Stimulated activated CD8-positive, alpha-beta memory T cell treated with anti-CD3 and anti-CD28 coated beads, Interleukin-12 subunit alpha, Interleukin-12 subunit beta, amount 100 ng/mL, for 4 hours (primary cell): Measurements from ENCODE around the gene HIVEP2.

Source experiments
- DNase-seq: peaks from one replicate; pipeline ENCODE4 v3.0.0-alpha.2; 2020; ENCODE audit warnings: low read depth

Gene HIVEP2

DNA sequence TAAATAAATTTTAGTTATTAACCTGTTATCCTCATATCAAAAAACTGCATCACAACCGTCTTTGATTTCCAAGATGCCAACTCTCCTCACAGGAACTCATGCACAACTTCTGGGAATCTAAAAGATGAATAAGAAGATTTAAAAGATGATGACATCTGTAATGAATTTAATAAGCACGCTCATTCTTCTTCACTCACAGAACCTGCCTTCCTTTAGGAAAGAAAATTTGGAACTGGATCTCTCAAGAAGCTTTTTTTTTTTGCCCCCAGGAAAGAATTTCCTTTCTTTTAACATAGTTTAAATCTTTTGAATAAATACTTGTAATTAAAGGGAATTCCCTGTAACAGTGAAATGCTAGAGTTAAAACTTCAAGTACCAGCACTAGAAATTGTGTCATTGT lies 161.5 kb downstream of the HIVEP2 start:
- no peak for DNase-seq

DNA sequence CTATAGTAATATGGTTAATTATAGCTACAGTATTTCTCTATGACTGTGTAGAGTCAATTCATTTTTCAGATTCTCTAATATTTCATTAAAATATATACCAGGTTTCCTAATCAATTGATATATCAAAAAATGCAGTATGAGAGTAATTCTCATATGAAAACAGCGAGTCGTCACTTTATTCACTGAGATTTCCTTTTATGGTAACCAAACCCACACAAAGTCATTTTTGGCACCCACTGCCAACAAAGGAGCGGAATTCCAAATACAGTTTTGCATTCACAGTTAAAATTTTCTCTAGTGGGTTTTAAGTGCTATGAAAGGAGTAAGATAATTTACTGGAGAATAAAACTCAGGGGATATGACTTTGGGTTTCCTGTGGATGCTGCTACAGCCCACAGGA lies 163.8 kb downstream of the HIVEP2 start:
- DNase-seq: no peak

DNA sequence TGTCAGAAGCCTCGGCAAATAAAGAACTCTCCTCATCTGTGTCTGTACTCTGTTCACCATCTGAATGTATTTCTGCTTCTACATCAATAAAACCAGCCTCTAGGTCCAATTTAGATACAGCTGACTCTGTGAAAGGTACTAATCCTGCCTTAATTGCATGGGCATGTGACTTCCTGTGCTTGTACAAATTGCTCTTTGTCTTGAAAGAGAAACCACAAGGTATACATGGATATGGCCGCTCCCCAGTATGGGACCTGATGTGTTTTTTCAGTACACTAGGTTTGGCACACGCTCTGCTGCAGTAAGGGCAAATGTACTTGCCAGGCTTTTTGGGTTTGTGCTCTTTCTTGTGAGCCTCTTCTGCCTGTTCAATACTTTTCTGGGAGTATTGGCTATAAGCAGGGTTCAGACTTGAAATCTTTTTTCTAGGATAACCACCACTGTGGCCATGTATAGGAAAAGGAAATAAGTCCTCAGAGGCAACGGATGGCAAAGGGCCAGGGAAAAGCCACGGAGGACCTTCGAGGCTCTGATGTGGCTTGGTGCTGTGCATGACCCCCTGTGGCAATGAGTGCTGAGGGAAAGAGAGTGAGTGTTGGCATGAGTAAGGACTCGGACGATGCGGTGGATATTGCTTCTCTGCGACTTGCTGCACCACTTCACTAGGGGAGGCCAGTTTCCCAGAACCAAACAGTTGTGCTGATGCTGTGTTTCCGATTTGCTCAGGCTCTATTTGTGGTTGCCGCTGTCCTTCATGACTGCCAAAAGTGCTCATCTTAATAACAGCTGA lies 170.9 kb downstream of the HIVEP2 start:
- no peak for DNase-seq

DNA sequence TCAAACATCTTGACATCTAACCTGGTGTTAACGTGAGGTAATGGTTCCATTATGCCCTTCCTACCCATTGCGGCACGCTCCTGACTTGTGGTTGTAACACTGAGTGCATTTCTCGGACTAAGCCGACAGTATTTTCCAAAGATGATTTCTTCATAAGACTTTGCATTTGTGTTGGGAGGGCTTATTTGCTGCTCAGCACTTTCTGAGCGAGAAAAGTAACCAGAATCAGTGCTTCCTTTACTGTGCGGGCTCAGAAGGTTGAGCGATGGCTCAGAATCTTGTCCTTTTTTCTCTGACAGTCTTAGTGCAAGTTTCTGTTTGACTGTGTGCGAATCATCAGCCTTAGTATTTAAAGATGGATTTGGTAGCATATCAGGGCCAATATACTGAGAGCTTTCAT lies 171.7 kb downstream of the HIVEP2 start:
- DNase-seq: no peak

DNA sequence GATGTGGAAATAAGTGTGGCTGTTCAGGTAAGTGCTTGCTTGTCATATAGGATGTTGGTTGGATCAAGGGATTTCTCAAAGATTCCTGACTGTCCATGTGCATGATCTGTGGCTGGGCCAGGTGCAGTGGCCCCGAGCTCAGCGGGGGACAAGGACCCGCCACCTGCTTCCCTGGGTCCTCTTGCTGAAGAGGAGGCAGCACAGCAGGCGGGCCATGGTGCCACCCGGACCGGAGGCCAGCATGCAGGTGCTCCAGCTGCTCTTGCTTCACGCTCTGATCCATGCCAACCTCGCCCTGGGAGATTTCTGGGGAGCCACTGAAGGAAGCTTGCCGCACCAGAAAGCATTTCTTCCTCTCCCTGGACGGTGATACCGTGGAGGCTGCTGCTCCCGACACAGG lies 173.8 kb downstream of the HIVEP2 start:
- DNase-seq: no peak

DNA sequence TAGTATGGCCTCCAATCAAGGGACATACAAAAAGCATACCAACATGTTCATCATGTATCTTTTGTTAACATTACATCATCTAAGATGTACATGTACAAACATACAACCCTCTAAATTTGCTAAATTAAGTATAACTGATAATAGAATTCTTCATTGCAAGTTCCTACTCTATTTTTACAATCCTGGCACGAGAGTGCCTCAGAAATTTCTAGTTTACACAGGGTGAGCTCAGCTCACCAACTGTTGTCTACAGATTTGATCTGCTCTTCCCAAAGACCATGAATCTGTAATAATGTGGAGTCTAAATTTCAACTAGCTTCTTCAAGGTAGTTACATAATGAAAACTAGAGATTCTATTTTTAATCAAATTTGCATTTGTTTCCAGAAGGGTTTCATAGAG lies 179.7 kb downstream of the HIVEP2 start:
- DNase-seq: no peak

DNA sequence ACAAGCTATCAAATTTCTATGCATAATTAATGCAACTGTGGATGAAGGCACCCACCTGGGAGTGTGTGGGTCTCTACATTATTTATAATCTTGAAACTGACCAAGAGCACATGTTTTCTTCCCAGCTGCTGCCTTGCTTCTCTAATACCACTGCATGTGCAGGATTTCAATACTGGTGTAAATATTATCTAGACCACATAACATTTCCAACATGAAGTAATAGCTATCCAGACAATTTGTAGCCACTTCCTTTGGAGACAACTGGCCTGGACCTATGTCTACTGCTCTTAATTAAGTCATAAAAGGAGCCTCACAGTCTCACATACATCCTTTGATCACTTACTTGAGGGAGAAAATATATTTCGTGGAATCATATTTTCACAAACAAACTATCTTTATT lies 180.7 kb downstream of the HIVEP2 start:
- no peak for DNase-seq

DNA sequence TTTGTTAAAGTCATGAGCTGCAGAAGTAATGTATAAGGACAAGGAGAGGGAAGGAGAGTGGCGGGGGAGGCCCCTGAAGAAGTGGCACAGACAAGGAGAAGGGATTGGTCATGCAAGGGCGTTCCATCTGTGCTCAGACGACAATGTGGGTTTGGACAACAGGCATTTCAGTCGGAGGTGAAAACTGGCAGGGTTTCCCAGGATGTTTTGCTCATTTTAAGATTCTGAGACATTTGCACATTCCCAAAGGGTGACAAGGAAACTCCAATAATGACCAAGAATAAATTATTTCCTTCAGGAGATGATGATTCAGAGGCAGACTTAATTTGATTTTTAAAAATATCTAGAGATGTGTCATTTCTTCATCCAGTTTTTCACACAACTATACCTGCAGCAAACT lies 181.8 kb downstream of the HIVEP2 start:
- DNase-seq: no peak

DNA sequence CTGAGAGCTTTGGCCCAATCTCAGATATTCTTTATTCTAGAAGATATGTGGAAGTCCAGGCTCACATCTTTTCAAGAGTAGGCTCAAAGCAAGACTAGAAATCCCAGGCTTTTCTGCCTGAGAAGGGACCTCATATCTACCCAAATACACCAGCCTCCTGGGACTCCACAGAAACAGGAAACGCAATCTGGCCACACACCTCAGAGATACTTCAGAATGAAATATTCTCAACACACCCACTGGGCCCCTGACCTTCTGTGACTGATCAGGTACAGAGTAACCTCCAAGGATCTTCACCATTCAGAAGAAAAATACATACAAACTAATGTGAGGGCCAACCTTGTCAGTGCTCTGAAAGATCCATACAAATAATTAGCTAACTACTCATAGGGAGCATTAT lies 183.2 kb downstream of the HIVEP2 start:
- DNase-seq: no peak

DNA sequence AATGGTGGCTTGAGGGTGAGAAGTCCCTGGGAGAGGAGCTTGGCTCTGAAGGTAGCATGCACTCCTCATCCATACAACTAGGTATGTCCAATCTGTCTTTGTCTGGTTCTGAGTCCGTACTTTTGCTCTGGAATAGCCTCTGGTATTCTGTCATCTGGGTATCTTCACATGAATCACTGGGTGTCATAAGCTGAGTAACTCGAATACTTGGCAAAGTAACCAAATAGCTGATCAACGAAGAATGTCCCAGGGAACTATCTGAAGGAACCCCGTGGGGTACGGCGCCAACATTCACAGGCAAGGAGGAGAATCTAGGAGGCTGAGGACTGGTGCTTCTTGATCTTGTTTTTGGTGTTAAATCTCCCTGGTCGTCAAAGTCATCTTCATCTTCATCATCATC lies 184.8 kb downstream of the HIVEP2 start:
- DNase-seq: no peak

DNA sequence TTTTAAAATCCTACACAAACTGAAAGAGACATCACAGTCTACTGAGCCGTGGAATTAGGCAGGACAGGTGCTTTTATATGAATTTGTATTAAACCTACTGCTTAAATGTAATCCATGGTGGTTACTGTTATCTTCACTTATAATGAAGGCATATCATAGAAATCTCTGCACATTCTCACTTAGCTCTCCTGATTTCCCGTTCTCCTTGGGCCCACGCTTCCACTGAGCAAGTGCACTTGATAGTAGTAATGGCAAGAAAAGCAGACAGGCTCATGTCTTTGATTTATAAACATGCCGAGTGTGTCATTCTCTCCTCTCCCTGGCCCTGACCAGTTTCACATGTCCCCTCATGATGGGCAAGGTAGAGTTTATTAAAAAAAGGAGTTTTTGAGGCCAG lies 186.3 kb downstream of the HIVEP2 start:
- no peak for DNase-seq

DNA sequence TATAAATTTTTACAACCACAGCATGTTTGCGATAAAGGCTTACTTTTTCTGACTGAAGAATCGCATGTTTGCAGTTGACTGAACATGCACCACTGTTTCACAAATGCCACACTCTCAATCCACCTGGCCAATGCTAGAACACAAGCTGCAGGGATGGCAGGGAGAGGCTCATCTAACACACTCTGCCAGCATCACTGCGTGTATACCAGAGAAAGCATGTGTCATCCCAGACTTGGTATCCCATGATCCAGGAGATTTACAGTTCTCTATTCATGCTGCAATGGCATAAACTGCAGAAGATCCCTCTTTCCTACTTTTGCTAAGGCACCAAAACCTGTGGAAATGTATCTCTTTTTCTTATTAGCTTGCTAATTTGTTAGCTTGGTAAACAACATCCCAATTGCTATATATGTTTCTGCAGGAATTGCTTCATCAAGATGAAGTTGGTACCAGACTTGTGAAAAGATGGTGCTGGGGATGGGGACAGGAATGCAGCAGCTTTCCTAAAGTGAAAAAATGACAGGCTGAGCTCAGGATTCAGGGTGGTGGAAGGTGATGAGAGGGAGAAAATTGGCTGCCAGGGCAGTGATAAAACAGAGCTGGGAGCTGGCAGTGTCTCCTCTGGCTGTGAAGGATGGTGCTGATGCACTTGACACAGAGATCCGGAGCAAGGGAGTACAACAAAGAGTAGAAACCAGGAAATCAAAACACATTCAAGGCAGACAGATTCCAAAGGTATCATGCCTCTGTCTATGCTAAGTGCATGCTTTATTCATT lies 186.9 kb downstream of the HIVEP2 start:
- no peak for DNase-seq

DNA sequence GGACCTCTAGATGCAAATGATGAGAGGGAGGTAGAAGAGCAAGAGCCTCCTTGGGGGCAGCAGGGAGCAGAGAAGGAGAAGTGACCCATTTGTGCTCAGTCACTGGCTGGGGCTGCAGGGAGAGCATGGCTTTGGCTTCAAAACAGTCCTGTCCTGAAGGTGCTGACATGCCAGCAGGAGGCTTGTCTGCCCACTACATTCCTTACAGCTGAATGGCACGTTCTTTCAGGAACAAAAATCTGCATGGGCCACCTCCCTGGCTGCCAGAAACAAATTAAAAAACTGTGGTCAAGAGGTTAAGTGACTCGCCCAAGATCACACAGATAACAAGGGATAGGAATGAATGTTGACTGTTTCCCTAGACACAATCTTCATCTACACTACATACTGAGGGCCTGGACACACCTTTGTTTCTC lies 188.8 kb downstream of the HIVEP2 start:
- no peak for DNase-seq

DNA sequence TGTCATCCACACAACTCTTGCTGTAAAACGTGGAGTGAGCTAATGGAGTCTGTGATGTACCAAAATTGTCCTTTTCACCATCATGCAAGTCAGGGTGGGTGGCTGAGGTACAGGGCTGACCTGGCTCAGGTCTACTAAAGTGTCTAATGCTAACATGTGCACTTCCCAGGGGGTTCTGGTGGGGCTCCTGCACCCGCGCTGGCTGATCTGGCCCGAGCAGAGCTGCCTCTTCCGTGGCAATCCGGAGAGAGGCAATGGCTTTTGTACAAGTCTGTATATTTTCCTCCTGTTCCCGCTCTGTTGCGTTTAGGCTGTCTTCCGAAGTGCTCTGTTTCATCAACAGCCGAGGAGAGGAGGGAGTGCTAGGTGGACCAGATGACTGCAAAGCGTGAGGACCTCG lies 191.8 kb downstream of the HIVEP2 start:
- no peak for DNase-seq

DNA sequence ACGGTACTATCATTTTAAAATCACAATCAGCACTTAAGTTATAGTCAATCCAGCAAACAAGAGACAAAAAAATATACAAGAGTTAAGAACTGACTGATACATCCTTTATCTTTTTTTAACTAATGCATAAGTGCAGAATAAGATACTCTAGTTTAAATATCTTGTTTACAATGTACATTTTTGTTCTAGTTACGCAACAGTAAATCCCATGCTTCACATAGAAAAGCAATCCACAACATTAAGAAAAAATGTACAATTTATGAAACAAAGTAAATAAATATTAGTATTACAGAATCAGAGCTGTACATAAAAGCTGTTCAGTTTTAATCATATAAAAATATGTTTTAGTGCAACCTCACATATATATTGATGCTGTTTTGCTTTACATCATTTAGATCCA lies 192.6 kb downstream of the HIVEP2 start:
- DNase-seq: no peak

DNA sequence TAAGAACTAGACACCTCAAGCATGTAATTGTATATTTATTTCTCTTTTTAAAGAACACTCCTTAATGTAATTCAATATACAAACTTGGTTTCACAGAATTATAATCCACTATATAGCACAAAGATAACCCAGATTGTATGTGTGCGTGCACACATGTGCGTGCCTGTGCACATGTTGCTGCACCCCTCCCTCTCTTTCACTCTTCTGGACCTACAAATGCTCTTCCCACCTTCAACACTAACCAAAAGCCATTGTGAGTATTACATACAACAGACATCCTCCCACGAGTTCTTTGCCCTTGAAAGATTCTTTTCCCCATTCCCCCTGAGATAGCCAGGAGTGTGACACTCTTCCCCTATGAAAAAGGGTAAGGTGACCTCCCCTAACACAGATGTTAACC lies 193.5 kb downstream of the HIVEP2 start:
- no peak for DNase-seq

DNA sequence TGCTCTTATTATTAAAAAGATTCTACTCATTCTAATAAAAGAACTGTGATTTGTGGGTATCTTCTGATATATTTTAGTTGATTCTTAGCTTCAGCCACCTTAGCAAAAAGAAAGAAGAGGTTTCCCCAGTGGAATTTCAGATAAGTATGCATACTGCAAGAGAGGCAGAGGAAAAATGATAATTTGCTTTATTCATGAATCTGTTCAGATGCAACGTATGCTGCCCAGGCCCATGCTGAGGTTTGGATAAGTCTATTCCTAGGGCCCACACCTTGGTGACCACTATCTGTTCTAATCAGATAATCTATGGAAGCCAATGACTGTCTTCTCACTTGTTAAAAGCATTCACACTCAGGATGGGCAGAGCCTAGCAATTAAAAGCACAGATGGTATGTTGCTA lies 194.0 kb downstream of the HIVEP2 start:
- no peak for DNase-seq

DNA sequence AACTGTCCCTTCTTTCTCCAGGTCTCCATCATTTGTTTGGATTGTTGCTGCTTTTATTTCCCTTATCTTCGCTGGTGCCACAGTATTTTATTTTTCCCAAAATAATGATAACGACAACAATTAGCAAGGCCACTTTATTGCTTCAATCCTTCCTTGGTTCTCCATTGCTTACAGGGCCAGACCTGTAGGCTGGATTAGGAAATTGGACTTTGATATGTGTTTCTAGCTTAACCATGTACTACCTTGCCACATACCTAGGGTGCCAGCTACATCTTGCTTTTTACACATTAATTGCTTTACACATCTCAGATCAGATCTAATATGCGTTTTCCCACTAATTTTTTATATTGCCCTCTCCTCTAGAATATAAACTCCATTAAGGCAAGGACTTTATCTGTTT lies 195.4 kb downstream of the HIVEP2 start:
- no peak for DNase-seq

DNA sequence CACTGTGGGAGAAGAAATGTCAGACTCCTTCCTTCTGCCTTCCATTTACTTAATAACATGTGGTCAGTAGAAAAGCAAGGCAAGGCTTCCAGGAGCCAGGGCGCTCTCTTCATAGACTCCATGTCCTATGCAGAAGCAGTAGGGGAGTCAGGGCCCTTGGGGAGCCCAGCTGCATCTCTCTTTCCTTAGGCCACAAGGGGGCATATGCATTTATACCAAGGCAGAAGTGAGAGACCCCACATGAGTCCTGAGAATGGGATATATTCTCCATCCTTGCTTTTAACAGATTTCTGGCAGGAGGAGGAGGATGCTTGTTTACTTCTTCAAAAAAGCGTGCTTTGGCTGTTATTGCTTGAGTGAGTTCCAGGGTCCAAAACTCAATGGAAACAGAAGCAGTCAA lies 198.5 kb downstream of the HIVEP2 start:
- DNase-seq: no peak

DNA sequence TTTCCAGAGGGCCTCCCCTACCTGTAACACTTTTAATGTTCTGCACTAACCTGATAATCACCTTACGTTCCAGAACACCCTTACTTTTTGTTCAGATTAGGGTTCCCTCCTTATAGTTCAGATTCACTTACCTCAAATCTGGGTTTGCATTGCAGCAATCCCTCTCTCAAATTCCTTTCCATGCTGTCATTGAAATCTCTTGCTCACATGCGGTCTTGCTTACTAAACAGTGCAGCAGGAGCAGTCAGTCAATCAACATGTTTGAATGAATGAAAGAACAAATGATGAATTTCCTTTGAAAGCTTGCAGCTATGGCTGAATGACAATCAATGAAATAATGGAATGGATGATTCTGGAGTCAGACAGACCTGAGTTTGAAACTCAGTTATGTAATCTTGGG lies 200.1 kb downstream of the HIVEP2 start:
- DNase-seq: no peak

DNA sequence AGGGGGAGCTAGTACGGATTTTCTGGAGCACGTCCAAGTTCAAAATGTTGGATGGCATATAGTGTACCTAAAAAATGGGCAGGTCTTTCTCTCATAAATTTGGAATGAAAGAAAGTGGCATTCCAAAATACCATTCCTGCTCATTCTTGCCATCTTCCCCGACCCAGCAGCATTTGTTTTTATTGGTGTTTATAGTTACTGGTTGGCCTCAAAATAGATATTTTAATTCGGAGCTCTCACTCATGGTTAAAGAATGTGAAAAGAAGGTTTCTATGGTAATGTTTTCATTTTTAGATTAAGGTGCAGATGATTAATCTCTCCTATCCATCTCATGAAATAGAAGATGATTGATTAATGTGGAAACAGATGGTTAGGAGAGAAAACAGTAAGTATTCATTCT lies 204.5 kb downstream of the HIVEP2 start:
- no peak for DNase-seq

DNA sequence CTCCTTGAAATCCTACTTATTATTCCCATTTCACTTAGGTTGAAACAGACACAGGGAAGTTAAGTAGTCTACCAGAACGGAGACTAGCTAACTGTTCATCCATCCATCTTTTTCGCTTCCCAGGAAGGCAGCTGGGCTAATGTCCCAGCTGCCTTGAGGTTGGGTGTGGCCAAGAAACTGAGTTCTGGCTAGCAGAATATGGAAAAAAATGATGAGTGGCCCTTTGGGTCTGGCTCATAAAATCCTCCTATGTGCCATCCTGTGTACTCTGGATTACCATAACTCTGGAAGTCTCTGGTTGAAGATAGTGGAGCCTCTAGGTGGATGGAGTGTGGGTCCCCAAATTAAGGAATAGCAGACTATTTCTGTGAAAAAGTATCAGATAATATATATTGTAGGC lies 206.2 kb downstream of the HIVEP2 start:
- DNase-seq: no peak

DNA sequence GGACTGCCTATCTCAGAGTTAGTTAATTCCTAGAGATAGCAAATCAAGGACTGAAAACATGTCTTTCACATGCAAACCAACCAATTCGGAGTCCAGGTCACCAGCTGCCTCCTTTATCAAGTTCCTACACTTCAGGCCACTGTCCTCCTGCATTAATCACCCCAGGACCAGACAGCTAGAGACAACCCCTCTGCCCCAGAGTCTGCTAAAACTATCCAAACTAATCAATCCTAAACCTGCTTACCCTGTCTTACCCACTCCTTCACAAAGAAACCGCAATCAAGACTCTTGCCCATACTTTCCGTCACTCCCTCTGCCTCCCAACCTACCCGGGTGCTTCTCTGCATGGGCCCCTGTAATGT lies 207.0 kb downstream of the HIVEP2 start:
- no peak for DNase-seq
